IPS-18c (cell line): Measurements from ENCODE around the gene RYR3.

Experiments used
- H3K4me3 ChIP-seq: 2 replicates; pipeline ENCODE4 v1.7.0; 2013; ENCODE audit warnings: low read depth, mild to moderate bottlenecking, low read length, moderate library complexity; ENCODE audit not compliant: insufficient read depth
- H3K9me3 ChIP-seq: one replicate; pipeline ENCODE4 v1.6.1; 2013; ENCODE audit warnings: mild to moderate bottlenecking, low read length, moderate library complexity; ENCODE audit not compliant: control insufficient read depth, insufficient read depth

Gene RYR3

GRCh38 chr15:33508703-33509102 lies 197.9 kb downstream of the RYR3 start:
- Histone ChIP-seq H3K4me3 (no peak overlapping the region), H3K9me3 (no peaks in the 10 kb centered on the region)

- Histone ChIP-seq H3K9me3 (no peaks in the 10 kb centered on the region), H3K4me3 (no peak overlapping the region)
Measured at GRCh38 chr15:33515121-33515520, 204.4 kb downstream of the RYR3 start.

GRCh38 chr15:33516563-33516962 lies 205.8 kb downstream of the RYR3 start:
- Histone ChIP-seq H3K4me3 (no peak overlapping the region), H3K9me3 (no peaks in the 10 kb centered on the region)

- H3K4me3 ChIP-seq = no peak overlapping the region
Measured at GRCh38 chr15:33517944-33518343, 207.2 kb downstream of the RYR3 start.

GRCh38 chr15:33518421-33518820 lies 207.7 kb downstream of the RYR3 start:
- Histone ChIP-seq H3K9me3 (peaks cover 2% of the 10 kb centered on the region), H3K4me3 (no peak overlapping the region)

More at GRCh38 chr15:33517944-33518343, 207.2 kb downstream of the RYR3 start:
- H3K9me3 ChIP-seq = peaks cover 2% of the 10 kb centered on the region

- H3K9me3 ChIP-seq = peaks cover 2% of the 10 kb centered on the region
- H3K4me3 ChIP-seq = no peak overlapping the region
Measured at GRCh38 chr15:33524274-33524673, 213.5 kb downstream of the RYR3 start.

- H3K4me3 ChIP-seq = no peak overlapping the region
- H3K9me3 ChIP-seq = peaks cover 2% of the 10 kb centered on the region
Measured at GRCh38 chr15:33526532-33526931, 215.8 kb downstream of the RYR3 start.

GRCh38 chr15:33533197-33533596 lies 222.4 kb downstream of the RYR3 start:
- no peaks in the 10 kb centered on the region for H3K9me3 ChIP-seq

GRCh38 chr15:33534642-33535041 lies 223.9 kb downstream of the RYR3 start:
- no peaks in the 10 kb centered on the region for H3K9me3 ChIP-seq
- no peak overlapping the region for H3K4me3 ChIP-seq

More at GRCh38 chr15:33533197-33533596, 222.4 kb downstream of the RYR3 start:
- no peak overlapping the region for H3K4me3 ChIP-seq

GRCh38 chr15:33535135-33535534 lies 224.4 kb downstream of the RYR3 start:
- no peak overlapping the region for H3K4me3 ChIP-seq
- H3K9me3 ChIP-seq = no peaks in the 10 kb centered on the region

- Histone ChIP-seq H3K4me3 (no peak overlapping the region), H3K9me3 (no peaks in the 10 kb centered on the region)
Measured at GRCh38 chr15:33539825-33540573, 229.2 kb downstream of the RYR3 start.

- Histone ChIP-seq H3K9me3 (no peaks in the 10 kb centered on the region), H3K4me3 (no peak overlapping the region)
Measured at GRCh38 chr15:33543957-33544356, 233.2 kb downstream of the RYR3 start.

GRCh38 chr15:33545866-33546265 lies 235.1 kb downstream of the RYR3 start:
- H3K4me3 ChIP-seq = no peak overlapping the region
- no peaks in the 10 kb centered on the region for H3K9me3 ChIP-seq

GRCh38 chr15:33547876-33548275 lies 237.1 kb downstream of the RYR3 start:
- no peak overlapping the region for H3K4me3 ChIP-seq
- no peaks in the 10 kb centered on the region for H3K9me3 ChIP-seq

- Histone ChIP-seq H3K4me3 (no peak overlapping the region), H3K9me3 (no peaks in the 10 kb centered on the region)
Measured at GRCh38 chr15:33551860-33552259, 241.1 kb downstream of the RYR3 start.

GRCh38 chr15:33553157-33553556 lies 242.4 kb downstream of the RYR3 start:
- Histone ChIP-seq H3K9me3 (no peaks in the 10 kb centered on the region), H3K4me3 (no peak overlapping the region)

GRCh38 chr15:33559207-33559890 lies 248.6 kb downstream of the RYR3 start:
- Histone ChIP-seq H3K9me3 (no peaks in the 10 kb centered on the region), H3K4me3 (no peak overlapping the region)

GRCh38 chr15:33561407-33561806 lies 250.6 kb downstream of the RYR3 start:
- Histone ChIP-seq H3K9me3 (no peaks in the 10 kb centered on the region), H3K4me3 (no peak overlapping the region)
